ENCODE data around the gene HTR1D.

The HTR1D gene

DNA sequence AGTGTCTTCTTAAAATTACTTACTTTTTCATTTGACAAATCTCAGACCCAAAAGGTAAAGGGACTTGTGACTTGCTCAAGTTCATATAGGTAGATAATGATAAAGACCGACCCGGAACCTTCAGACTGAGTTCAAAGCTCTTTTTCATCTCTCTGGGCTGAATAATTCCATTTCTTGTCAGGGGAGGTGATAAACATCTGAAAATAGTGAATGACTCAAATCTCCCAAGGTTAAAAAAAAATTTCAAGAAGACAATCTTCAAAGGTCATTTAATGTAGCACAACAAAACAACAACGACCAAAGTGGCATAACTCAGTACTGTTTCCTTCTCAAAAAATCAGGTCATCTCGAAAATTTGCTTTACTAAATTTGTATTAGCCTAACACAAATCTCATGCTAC, 69.2 kb downstream of the HTR1D start:
- TF ChIP-seq, protein P1, sequence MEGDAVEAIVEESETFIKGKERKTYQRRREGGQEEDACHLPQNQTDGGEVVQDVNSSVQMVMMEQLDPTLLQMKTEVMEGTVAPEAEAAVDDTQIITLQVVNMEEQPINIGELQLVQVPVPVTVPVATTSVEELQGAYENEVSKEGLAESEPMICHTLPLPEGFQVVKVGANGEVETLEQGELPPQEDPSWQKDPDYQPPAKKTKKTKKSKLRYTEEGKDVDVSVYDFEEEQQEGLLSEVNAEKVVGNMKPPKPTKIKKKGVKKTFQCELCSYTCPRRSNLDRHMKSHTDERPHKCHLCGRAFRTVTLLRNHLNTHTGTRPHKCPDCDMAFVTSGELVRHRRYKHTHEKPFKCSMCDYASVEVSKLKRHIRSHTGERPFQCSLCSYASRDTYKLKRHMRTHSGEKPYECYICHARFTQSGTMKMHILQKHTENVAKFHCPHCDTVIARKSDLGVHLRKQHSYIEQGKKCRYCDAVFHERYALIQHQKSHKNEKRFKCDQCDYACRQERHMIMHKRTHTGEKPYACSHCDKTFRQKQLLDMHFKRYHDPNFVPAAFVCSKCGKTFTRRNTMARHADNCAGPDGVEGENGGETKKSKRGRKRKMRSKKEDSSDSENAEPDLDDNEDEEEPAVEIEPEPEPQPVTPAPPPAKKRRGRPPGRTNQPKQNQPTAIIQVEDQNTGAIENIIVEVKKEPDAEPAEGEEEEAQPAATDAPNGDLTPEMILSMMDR (conservative IDR thresholded peaks at IDR 0.05; ENCODE audit: control insufficient read depth, insufficient read depth, low read depth, low read length) = no peak
- no peak overlapping the region for H3K4me3 ChIP-seq (ENCODE audit: control insufficient read depth, low read depth, low read length)
- DNase-seq (ENCODE audit: low read depth) = no peak

Measured in fibroblast of mammary gland (primary cell).